Fibroblast of lung (primary cell): ENCODE measurements around the gene ACTA1. TPM values are rescaled to one million over a fixed set of nuclear protein-coding genes. Genes with fewer than 3 reads are reported as not detected.

ENCODE experiments used
- DNase-seq, 2 donors: peaks; one replicate each; pipeline versions ENCODE4 v3.0.0 to v3.0.0-alpha.2; 2010; ENCODE audit warnings: low read depth in 2 of 2
- H2AFZ ChIP-seq: 2 replicates; pipeline ENCODE4 v1.5.1; 2012; ENCODE audit warnings: low read length, control low read depth, inconsistent platforms
- H3K27ac ChIP-seq: 2 replicates; pipeline ENCODE4 v1.5.1; 2011; ENCODE audit warnings: low read length, control low read depth; ENCODE audit not compliant: insufficient read depth
- H3K27me3 ChIP-seq: 2 replicates; pipeline ENCODE4 v1.5.1; 2011; ENCODE audit warnings: mild to moderate bottlenecking, low read length; ENCODE audit not compliant: control insufficient read depth, insufficient read depth
- H3K36me3 ChIP-seq: 2 replicates; pipeline ENCODE4 v1.5.1; 2011; ENCODE audit warnings: low read length; ENCODE audit not compliant: control insufficient read depth, insufficient read depth
- H3K4me1 ChIP-seq: 2 replicates; pipeline ENCODE4 v1.5.1; 2011; ENCODE audit warnings: low read length; ENCODE audit not compliant: control insufficient read depth, insufficient read depth; ENCODE audit errors: extremely low read depth
- H3K4me2 ChIP-seq: 2 replicates; pipeline ENCODE4 v1.5.1; 2011; ENCODE audit warnings: low read length, control low read depth; ENCODE audit not compliant: insufficient read depth; ENCODE audit errors: extremely low read depth
- H3K4me3 ChIP-seq, 4 experiments: fragments of 200-600 bp in 1 of 4; sonication (generic) in 1 of 4; replicated peaks in 1 of 4; 2 replicates each; pipeline ENCODE4 v1.5.1; 2011 to 2016; ENCODE audit warnings: low read length in 4 of 4, low read depth in 3 of 4, mild to moderate bottlenecking in 3 of 4, control low read depth in 2 of 4, inconsistent platforms in 1 of 4, mixed read lengths in 1 of 4; ENCODE audit not compliant: insufficient read depth in 1 of 4; ENCODE audit errors: control extremely low read depth in 1 of 4
- H3K79me2 ChIP-seq: 2 replicates; pipeline ENCODE4 v1.5.1; 2012; ENCODE audit warnings: mild to moderate bottlenecking, low read length, inconsistent platforms; ENCODE audit not compliant: control insufficient read depth, insufficient read depth
- H3K9ac ChIP-seq: 2 replicates; pipeline ENCODE4 v1.5.1; 2011; ENCODE audit warnings: mild to moderate bottlenecking, low read length, control low read depth; ENCODE audit not compliant: insufficient read depth
- H3K9me3 ChIP-seq: 2 replicates; pipeline ENCODE4 v1.5.1; 2012; ENCODE audit warnings: low read depth, low read length; ENCODE audit not compliant: control insufficient read depth, insufficient read depth
- H4K20me1 ChIP-seq: 2 replicates; pipeline ENCODE4 v1.5.1; 2011; ENCODE audit warnings: low read length; ENCODE audit not compliant: control insufficient read depth, insufficient read depth; ENCODE audit errors: extremely low read depth
- EZH2 ChIP-seq: IDR thresholded peaks from 2 replicates; pipeline ENCODE4 v1.5.1; 2012; ENCODE audit warnings: low read length, control low read depth, mild to moderate bottlenecking; ENCODE audit errors: missing control alignments
- polyA plus RNA-seq, 2 donors: library from polyadenylated mRNA; depleted of rRNA in 1 of 2; stranded (reverse) in 1 of 2; unstranded in 1 of 2; fragments of >200 nt; gene quantifications; 2 replicates each; pipeline ENCODE4 v1.2.1, GENCODE V29; 2011 to 2012; ENCODE audit warnings: missing spikeins in 1 of 2
- total RNA-seq: library from RNA; depleted of rRNA; stranded (reverse); fragments of >200 nt; gene quantifications from 2 replicates; pipeline ENCODE4 v1.2.1, GENCODE V29; 2014
- TF ChIP-seq, protein P1 (sequence below), 2 donors: IDR thresholded peaks in 1 of 2; conservative IDR thresholded peaks in 1 of 2; 1 replicate in 1 of 2; 2 replicates in 1 of 2; pipeline ENCODE4 v1.5.1; 2011 to 2012; ENCODE audit warnings: low read length in 2 of 2, control low read depth in 1 of 2, inconsistent platforms in 1 of 2, low read depth in 1 of 2, mild to moderate bottlenecking in 1 of 2

ACTA1 gene
- total and polyA plus RNA-seq, 2 donors (not counting 1 experiment from before 2014, with no cell fraction given) = not detected

DNA sequence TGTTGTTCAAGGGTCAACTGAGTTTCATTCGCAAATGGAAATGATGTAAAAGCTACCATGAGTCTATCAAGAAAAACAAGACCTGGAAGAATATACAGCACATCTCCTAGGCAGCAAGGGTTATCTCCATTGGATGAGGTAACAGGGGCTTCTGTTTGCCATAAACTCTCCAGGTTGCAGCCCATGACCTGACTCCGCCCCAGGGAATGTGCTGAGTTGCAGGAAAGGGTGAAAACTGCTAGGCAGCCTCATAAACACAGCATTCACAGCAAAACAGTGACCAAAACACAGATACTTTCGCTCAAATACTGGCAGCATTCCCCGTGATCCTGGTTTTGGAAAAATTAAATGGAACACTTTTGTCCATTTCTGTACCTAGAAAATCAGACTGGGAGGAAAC lies 20.2 kb upstream of the ACTA1 start:
- Histone ChIP-seq H3K27me3 (no peaks in the 10 kb centered on the region), H3K4me1 (no peaks in the 10 kb centered on the region), H3K9me3 (no peaks in the 10 kb centered on the region), H3K4me3 (no peak overlapping the region), H3K27ac (no peak overlapping the region), H3K79me2 (no peaks in the 10 kb centered on the region), H4K20me1 (no peaks in the 10 kb centered on the region), H3K4me2 (no peak overlapping the region), H3K36me3 (no peaks in the 10 kb centered on the region), H2AFZ (no peak overlapping the region), H3K9ac (no peak overlapping the region)
- DNase-seq = no peak
- TF ChIP-seq, protein P1, sequence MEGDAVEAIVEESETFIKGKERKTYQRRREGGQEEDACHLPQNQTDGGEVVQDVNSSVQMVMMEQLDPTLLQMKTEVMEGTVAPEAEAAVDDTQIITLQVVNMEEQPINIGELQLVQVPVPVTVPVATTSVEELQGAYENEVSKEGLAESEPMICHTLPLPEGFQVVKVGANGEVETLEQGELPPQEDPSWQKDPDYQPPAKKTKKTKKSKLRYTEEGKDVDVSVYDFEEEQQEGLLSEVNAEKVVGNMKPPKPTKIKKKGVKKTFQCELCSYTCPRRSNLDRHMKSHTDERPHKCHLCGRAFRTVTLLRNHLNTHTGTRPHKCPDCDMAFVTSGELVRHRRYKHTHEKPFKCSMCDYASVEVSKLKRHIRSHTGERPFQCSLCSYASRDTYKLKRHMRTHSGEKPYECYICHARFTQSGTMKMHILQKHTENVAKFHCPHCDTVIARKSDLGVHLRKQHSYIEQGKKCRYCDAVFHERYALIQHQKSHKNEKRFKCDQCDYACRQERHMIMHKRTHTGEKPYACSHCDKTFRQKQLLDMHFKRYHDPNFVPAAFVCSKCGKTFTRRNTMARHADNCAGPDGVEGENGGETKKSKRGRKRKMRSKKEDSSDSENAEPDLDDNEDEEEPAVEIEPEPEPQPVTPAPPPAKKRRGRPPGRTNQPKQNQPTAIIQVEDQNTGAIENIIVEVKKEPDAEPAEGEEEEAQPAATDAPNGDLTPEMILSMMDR (conservative IDR thresholded peaks at IDR 0.05 in 1 of 2, IDR thresholded peaks at IDR 0.05 in 1 of 2; ENCODE audit: low read depth in 1 of 2, low read length in 2 of 2) = no peak
- TF ChIP-seq EZH2 = no peak

DNA sequence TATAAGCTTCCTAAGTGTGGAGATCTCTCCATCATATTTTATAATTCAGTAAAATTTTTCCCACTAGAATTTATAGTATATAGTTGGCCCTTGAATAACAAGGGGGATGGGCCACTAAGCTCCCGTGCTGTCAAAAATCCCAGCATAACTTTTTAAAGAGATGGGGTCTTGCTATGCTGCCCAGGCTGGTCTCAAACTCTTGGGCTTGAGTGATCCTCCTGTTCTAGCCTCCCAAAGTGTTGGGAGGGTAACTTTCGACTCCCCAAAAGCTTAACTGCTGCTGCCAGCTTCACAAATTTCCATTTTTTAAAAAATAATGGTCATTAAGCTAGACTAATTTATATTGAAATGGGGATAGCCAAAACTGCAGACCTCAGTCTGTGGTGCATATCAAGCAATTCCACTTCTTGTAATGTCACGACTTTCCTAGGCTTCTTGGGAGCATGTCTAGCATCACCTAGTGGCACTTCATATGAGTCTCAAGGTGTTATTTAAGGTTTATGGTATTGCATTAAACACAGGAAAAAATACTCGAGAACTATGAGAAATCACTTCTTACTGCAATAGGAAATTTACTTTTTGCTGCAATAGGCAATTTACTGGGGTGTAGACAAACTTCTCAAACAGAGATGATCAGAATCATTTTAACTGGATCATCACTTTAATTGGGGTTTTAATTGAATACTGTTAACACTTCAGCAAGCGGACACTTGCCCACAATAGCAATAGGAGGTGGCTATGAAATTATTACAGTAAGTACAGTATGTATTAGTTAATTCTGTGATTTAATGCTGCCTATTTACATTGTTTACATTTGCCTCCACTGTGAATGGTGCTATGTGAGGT lies 19.3 kb upstream of the ACTA1 start:
- H3K9me3 ChIP-seq = no peaks in the 10 kb centered on the region
- H2AFZ ChIP-seq = no peak overlapping the region
- H3K4me2 ChIP-seq = no peak overlapping the region
- no peak overlapping the region for H3K4me3 ChIP-seq
- no peaks in the 10 kb centered on the region for H3K36me3 ChIP-seq
- DNase-seq = peak; percentile 30 to 46
- no peak for TF ChIP-seq EZH2
- TF ChIP-seq, protein P1 (conservative IDR thresholded peaks at IDR 0.05 in 1 of 2, IDR thresholded peaks at IDR 0.05 in 1 of 2; ENCODE audit: low read depth in 1 of 2, low read length in 2 of 2) = peak; percentile 43
- H3K4me1 ChIP-seq = no peaks in the 10 kb centered on the region
- H3K27me3 ChIP-seq = no peaks in the 10 kb centered on the region
- H3K9ac ChIP-seq = no peak overlapping the region
- H4K20me1 ChIP-seq = no peaks in the 10 kb centered on the region
- H3K79me2 ChIP-seq = no peaks in the 10 kb centered on the region
- H3K27ac ChIP-seq = no peak overlapping the region

DNA sequence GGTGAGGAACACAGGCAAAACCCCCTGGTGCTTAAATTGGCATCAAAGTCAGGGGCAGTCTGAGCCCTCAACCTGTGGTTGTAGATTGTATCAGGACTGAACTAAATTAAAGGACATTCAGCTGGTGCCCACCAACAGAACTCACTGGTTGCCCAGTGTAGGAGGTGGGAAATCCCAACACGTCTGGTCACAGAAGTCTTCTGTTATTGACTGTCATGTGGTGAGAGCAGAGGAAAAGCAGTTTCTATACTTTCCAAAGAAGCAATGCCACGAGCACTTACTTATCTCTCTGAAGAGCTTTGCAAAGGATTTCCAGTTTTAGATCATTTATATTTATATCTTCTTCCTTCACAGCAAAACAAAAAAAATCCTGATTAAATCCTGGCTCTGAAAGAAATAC lies 15.0 kb upstream of the ACTA1 start:
- Histone ChIP-seq H3K27ac (no peak overlapping the region), H3K4me2 (no peak overlapping the region), H3K27me3 (no peaks in the 10 kb centered on the region), H4K20me1 (no peaks in the 10 kb centered on the region), H3K9ac (no peak overlapping the region), H3K36me3 (no peaks in the 10 kb centered on the region), H3K79me2 (no peaks in the 10 kb centered on the region), H3K4me3 (no peak overlapping the region), H3K4me1 (no peaks in the 10 kb centered on the region), H3K9me3 (no peaks in the 10 kb centered on the region), H2AFZ (no peak overlapping the region)
- no peak for DNase-seq
- TF ChIP-seq EZH2 = no peak
- TF ChIP-seq, protein P1 (conservative IDR thresholded peaks at IDR 0.05 in 1 of 2, IDR thresholded peaks at IDR 0.05 in 1 of 2; ENCODE audit: low read depth in 1 of 2, low read length in 2 of 2) = no peak
